ENCODE data around the gene TFE3. TPM values are rescaled to one million over a fixed set of nuclear protein-coding genes. Genes with fewer than 3 reads are reported as not detected.

TFE3 gene
- total RNA-seq, 1 experiment from 2014 or later, result 35.1 TPM

GRCh38 chrX:49029876-49030275 is 13.3 kb downstream of the TFE3 start:
- DNase-seq, result peak; percentile 39
- intact Hi-C loops (cut with micrococcal nuclease; ENCODE audit: unreplicated experiment), result no loop called here
- no peak for TF ChIP-seq CTCF (IDR thresholded peaks at IDR 0.05; ENCODE audit: unreplicated experiment)
- BruUV-seq (replicated peaks), result no TSS peak
- CTCF ChIA-PET, result no interaction called here
- Mint-ChIP-seq H3K36me3 (ENCODE audit: insufficient read depth, unreplicated experiment) (peaks cover 55% of the 10 kb centered on the region), H3K27ac (ENCODE audit: unreplicated experiment) (no peak overlapping the region), H3K27me3 (ENCODE audit: unreplicated experiment) (no peaks in the 10 kb centered on the region), H3K4me3 (ENCODE audit: low read depth, unreplicated experiment) (no peak overlapping the region), H3K4me1 (ENCODE audit: low read depth, unreplicated experiment) (peaks cover 7% of the 10 kb centered on the region), H3K9me3 (ENCODE audit: low read depth, unreplicated experiment) (no peaks in the 10 kb centered on the region)

GRCh38 chrX:49019599-49020249 is 23.4 kb downstream of the TFE3 start:
- no TSS peak for BruUV-seq (replicated peaks)
- CTCF ChIA-PET, result no interaction called here
- no peaks in the 10 kb centered on the region for H3K27me3 Mint-ChIP-seq (ENCODE audit: unreplicated experiment)
- H3K36me3 Mint-ChIP-seq (ENCODE audit: insufficient read depth, unreplicated experiment), result no peaks in the 10 kb centered on the region
- no peaks in the 10 kb centered on the region for H3K4me1 Mint-ChIP-seq (ENCODE audit: low read depth, unreplicated experiment)
- intact Hi-C loops (cut with micrococcal nuclease; ENCODE audit: unreplicated experiment), result no loop called here
- TF ChIP-seq CTCF (IDR thresholded peaks at IDR 0.05; ENCODE audit: unreplicated experiment), result no peak
- H3K4me3 Mint-ChIP-seq (ENCODE audit: low read depth, unreplicated experiment), result no peak overlapping the region
- DNase-seq, result no peak
- no peaks in the 10 kb centered on the region for H3K9me3 Mint-ChIP-seq (ENCODE audit: low read depth, unreplicated experiment)
- no peak overlapping the region for H3K27ac Mint-ChIP-seq (ENCODE audit: unreplicated experiment)

GRCh38 chrX:49019050-49019449 is 24.1 kb downstream of the TFE3 start:
- no TSS peak for BruUV-seq (replicated peaks)
- intact Hi-C loops (cut with micrococcal nuclease; ENCODE audit: unreplicated experiment), result no loop called here
- CTCF ChIA-PET, result no interaction called here
- no peak for DNase-seq
- Mint-ChIP-seq H3K27ac (ENCODE audit: unreplicated experiment) (no peak overlapping the region), H3K9me3 (ENCODE audit: low read depth, unreplicated experiment) (no peaks in the 10 kb centered on the region), H3K36me3 (ENCODE audit: insufficient read depth, unreplicated experiment) (no peaks in the 10 kb centered on the region), H3K4me1 (ENCODE audit: low read depth, unreplicated experiment) (no peaks in the 10 kb centered on the region), H3K4me3 (ENCODE audit: low read depth, unreplicated experiment) (no peak overlapping the region), H3K27me3 (ENCODE audit: unreplicated experiment) (no peaks in the 10 kb centered on the region)
- no peak for TF ChIP-seq CTCF (IDR thresholded peaks at IDR 0.05; ENCODE audit: unreplicated experiment)

GRCh38 chrX:49003696-49004095 is 39.5 kb downstream of the TFE3 start:
- no peaks in the 10 kb centered on the region for H3K9me3 Mint-ChIP-seq (ENCODE audit: low read depth, unreplicated experiment)

More at GRCh38 chrX:49003696-49004095, 39.5 kb downstream of the TFE3 start:
- Mint-ChIP-seq H3K27me3 (ENCODE audit: unreplicated experiment) (no peaks in the 10 kb centered on the region), H3K27ac (ENCODE audit: unreplicated experiment) (peak overlapping the region; percentile 79), H3K4me3 (ENCODE audit: low read depth, unreplicated experiment) (no peak overlapping the region), H3K36me3 (ENCODE audit: insufficient read depth, unreplicated experiment) (peaks cover 36% of the 10 kb centered on the region), H3K4me1 (ENCODE audit: low read depth, unreplicated experiment) (peaks cover 14% of the 10 kb centered on the region)
- no peak for DNase-seq
- intact Hi-C loops (cut with micrococcal nuclease; ENCODE audit: unreplicated experiment), result loop anchor here (5.0 kb wide), 1 partner anchor 39 kb away; the partner anchor contains the start of gene TFE3
- CTCF ChIA-PET, result interaction anchor here (0.5 kb wide), 1 partner anchor 103 kb away, joined by 9 read pairs; no protein-coding TSS in a partner anchor
- BruUV-seq (replicated peaks), result no TSS peak
- no peak for TF ChIP-seq CTCF (IDR thresholded peaks at IDR 0.05; ENCODE audit: unreplicated experiment)
